H1 (cell line): ENCODE results near the gene KLHL2.

Experiments used
- BACH1 ChIP-seq: IDR thresholded peaks from 2 replicates; pipeline ENCODE4 v1.6.1; 2012; ENCODE audit warnings: low read length, improper control_type of control experiment
- CREB1 ChIP-seq: IDR thresholded peaks from 2 replicates; pipeline ENCODE4 v1.6.1; 2012; ENCODE audit warnings: inconsistent platforms
- EZH2 ChIP-seq: fragments of 200-600 bp; sonication (generic); IDR thresholded peaks from 2 replicates; pipeline ENCODE4 v1.7.1; 2012; ENCODE audit warnings: low read depth, mild to moderate bottlenecking, moderate library complexity, low read length, inconsistent platforms; ENCODE audit not compliant: severe bottlenecking
- JUN ChIP-seq: IDR thresholded peaks from 2 replicates; pipeline ENCODE4 v1.6.1; 2011; ENCODE audit warnings: low read depth, mild to moderate bottlenecking, improper control_type of control experiment, low read length
- JUND ChIP-seq: IDR thresholded peaks from 2 replicates; pipeline ENCODE4 v1.6.1; 2011; ENCODE audit warnings: mild to moderate bottlenecking, improper control_type of control experiment, low read length
- MAFK ChIP-seq: IDR thresholded peaks from 2 replicates; pipeline ENCODE4 v1.6.1; 2012; ENCODE audit warnings: low read depth, mild to moderate bottlenecking, improper control_type of control experiment, low read length
- PHF8 ChIP-seq: fragments of 200-600 bp; sonication (generic); conservative IDR thresholded peaks from 2 replicates; pipeline ENCODE4 v1.7.1; 2012; ENCODE audit warnings: low read depth, mild to moderate bottlenecking, inconsistent platforms, low read length, moderate library complexity
- POLR2A ChIP-seq, 2 experiments: IDR thresholded peaks; 1 replicate in 1 of 2; 2 replicates in 1 of 2; pipeline ENCODE4 v1.6.1; 2011; ENCODE audit warnings: low read depth in 2 of 2, low read length in 2 of 2, mild to moderate bottlenecking in 2 of 2; ENCODE audit errors: control extremely low read depth in 1 of 2
- TF ChIP-seq, protein P1 (sequence below), 3 experiments: IDR thresholded peaks; 1 replicate in 2 of 3; 2 replicates in 1 of 3; pipeline versions ENCODE4 v1.5.1 to v1.6.1; 2011; ENCODE audit warnings: low read length in 3 of 3, mild to moderate bottlenecking in 3 of 3, inconsistent platforms in 2 of 3, low read depth in 1 of 3, moderate library complexity in 1 of 3; ENCODE audit not compliant: insufficient read depth in 1 of 3; ENCODE audit errors: control extremely low read depth in 1 of 3
- TF ChIP-seq, protein P2 (sequence below): fragments of 300-600 bp; sonication (generic); IDR thresholded peaks from 2 replicates; pipeline ENCODE4 v1.7.1; 2012; ENCODE audit warnings: low read length, moderate library complexity, mild to moderate bottlenecking, inconsistent platforms; ENCODE audit not compliant: insufficient replicate concordance

DNA sequence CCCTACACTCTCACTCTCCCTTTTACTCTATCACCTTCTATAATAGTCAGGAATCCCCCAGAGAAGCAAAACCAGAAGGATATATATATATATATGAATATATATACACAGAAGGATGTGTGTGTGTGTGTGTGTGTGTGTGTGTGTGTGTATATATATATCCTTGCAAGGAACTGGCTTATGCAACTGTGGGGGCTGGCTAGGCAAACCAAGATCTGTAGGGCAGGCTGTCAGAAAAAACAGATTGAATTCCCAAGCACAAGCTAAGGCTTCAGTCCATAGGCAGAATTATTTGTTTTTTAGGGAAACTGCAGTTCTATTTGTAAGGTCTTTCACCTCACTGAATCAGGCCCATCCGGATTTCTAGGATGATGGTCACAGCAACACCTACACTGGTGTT is 13.0 kb upstream of the KLHL2 start:
- TF ChIP-seq JUND, result no peak
- no peak for TF ChIP-seq EZH2
- TF ChIP-seq MAFK, result no peak
- TF ChIP-seq CREB1, result no peak
- TF ChIP-seq POLR2A (IDR thresholded peaks at IDR 0.05; ENCODE audit: control extremely low read depth in 1 of 2, low read depth in 2 of 2, low read length in 2 of 2), result no peak
- TF ChIP-seq, protein P1, sequence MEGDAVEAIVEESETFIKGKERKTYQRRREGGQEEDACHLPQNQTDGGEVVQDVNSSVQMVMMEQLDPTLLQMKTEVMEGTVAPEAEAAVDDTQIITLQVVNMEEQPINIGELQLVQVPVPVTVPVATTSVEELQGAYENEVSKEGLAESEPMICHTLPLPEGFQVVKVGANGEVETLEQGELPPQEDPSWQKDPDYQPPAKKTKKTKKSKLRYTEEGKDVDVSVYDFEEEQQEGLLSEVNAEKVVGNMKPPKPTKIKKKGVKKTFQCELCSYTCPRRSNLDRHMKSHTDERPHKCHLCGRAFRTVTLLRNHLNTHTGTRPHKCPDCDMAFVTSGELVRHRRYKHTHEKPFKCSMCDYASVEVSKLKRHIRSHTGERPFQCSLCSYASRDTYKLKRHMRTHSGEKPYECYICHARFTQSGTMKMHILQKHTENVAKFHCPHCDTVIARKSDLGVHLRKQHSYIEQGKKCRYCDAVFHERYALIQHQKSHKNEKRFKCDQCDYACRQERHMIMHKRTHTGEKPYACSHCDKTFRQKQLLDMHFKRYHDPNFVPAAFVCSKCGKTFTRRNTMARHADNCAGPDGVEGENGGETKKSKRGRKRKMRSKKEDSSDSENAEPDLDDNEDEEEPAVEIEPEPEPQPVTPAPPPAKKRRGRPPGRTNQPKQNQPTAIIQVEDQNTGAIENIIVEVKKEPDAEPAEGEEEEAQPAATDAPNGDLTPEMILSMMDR (IDR thresholded peaks at IDR 0.05; ENCODE audit: control extremely low read depth in 1 of 3, insufficient read depth in 1 of 3, low read depth in 1 of 3, low read length in 3 of 3), result no peak
- TF ChIP-seq BACH1, result no peak
- TF ChIP-seq PHF8, result no peak
- no peak for TF ChIP-seq JUN
- TF ChIP-seq, protein P2, sequence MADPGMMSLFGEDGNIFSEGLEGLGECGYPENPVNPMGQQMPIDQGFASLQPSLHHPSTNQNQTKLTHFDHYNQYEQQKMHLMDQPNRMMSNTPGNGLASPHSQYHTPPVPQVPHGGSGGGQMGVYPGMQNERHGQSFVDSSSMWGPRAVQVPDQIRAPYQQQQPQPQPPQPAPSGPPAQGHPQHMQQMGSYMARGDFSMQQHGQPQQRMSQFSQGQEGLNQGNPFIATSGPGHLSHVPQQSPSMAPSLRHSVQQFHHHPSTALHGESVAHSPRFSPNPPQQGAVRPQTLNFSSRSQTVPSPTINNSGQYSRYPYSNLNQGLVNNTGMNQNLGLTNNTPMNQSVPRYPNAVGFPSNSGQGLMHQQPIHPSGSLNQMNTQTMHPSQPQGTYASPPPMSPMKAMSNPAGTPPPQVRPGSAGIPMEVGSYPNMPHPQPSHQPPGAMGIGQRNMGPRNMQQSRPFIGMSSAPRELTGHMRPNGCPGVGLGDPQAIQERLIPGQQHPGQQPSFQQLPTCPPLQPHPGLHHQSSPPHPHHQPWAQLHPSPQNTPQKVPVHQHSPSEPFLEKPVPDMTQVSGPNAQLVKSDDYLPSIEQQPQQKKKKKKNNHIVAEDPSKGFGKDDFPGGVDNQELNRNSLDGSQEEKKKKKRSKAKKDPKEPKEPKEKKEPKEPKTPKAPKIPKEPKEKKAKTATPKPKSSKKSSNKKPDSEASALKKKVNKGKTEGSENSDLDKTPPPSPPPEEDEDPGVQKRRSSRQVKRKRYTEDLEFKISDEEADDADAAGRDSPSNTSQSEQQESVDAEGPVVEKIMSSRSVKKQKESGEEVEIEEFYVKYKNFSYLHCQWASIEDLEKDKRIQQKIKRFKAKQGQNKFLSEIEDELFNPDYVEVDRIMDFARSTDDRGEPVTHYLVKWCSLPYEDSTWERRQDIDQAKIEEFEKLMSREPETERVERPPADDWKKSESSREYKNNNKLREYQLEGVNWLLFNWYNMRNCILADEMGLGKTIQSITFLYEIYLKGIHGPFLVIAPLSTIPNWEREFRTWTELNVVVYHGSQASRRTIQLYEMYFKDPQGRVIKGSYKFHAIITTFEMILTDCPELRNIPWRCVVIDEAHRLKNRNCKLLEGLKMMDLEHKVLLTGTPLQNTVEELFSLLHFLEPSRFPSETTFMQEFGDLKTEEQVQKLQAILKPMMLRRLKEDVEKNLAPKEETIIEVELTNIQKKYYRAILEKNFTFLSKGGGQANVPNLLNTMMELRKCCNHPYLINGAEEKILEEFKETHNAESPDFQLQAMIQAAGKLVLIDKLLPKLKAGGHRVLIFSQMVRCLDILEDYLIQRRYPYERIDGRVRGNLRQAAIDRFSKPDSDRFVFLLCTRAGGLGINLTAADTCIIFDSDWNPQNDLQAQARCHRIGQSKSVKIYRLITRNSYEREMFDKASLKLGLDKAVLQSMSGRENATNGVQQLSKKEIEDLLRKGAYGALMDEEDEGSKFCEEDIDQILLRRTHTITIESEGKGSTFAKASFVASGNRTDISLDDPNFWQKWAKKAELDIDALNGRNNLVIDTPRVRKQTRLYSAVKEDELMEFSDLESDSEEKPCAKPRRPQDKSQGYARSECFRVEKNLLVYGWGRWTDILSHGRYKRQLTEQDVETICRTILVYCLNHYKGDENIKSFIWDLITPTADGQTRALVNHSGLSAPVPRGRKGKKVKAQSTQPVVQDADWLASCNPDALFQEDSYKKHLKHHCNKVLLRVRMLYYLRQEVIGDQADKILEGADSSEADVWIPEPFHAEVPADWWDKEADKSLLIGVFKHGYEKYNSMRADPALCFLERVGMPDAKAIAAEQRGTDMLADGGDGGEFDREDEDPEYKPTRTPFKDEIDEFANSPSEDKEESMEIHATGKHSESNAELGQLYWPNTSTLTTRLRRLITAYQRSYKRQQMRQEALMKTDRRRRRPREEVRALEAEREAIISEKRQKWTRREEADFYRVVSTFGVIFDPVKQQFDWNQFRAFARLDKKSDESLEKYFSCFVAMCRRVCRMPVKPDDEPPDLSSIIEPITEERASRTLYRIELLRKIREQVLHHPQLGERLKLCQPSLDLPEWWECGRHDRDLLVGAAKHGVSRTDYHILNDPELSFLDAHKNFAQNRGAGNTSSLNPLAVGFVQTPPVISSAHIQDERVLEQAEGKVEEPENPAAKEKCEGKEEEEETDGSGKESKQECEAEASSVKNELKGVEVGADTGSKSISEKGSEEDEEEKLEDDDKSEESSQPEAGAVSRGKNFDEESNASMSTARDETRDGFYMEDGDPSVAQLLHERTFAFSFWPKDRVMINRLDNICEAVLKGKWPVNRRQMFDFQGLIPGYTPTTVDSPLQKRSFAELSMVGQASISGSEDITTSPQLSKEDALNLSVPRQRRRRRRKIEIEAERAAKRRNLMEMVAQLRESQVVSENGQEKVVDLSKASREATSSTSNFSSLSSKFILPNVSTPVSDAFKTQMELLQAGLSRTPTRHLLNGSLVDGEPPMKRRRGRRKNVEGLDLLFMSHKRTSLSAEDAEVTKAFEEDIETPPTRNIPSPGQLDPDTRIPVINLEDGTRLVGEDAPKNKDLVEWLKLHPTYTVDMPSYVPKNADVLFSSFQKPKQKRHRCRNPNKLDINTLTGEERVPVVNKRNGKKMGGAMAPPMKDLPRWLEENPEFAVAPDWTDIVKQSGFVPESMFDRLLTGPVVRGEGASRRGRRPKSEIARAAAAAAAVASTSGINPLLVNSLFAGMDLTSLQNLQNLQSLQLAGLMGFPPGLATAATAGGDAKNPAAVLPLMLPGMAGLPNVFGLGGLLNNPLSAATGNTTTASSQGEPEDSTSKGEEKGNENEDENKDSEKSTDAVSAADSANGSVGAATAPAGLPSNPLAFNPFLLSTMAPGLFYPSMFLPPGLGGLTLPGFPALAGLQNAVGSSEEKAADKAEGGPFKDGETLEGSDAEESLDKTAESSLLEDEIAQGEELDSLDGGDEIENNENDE, result no peak
